HL-60/S4 treated with phorbol 12-myristate 13-acetate at 8.2 ng/mL for 4 days and 3 days (cell line): ENCODE results near the gene KCP.

Experiments used
- in situ Hi-C: fragments of 300-500 bp; cut with MboI; formaldehyde crosslinking; loops from 2 replicates; pipeline ENCODE4 v1.15.0; 2022; ENCODE audit warnings: low sequenced_read_pairs

The KCP gene

DNA sequence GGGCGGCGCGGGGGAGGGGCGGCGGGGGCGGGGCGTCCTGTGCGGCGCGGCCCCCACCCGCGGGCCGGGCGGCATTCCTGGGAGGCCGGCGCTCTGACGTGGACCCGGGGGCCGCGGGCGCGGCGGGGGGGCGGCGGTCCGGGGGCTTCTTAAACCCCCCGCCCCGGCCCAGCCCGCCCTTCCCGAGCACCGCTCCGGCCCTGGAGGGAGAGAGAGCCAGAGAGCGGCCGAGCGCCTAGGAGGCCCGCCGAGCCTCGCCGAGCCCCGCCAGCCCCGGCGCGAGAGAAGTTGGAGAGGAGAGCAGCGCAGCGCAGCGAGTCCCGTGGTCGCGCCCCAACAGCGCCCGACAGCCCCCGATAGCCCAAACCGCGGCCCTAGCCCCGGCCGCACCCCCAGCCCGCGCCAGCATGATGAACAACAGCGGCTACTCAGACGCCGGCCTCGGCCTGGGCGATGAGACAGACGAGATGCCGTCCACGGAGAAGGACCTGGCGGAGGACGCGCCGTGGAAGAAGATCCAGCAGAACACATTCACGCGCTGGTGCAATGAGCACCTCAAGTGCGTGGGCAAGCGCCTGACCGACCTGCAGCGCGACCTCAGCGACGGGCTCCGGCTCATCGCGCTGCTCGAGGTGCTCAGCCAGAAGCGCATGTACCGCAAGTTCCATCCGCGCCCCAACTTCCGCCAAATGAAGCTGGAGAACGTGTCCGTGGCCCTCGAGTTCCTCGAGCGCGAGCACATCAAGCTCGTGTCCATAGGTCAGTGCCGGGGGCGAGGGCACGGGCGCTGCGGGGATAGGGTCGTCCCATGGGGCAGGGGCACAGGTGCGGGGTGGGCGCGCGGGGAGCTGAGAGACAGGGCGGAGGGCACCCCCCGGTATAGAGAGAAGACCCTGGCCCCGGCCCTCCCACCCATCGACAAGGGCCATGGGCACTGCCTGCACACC, 80.0 kb downstream of the KCP start, which contains the start of gene FLNC:
Gene FLNC (plus strand): TSS at position 176 of the 947 bp plus-strand sequence. CDS start 232 bp downstream, at position 408.
- in situ Hi-C loops, result no loop called here

DNA sequence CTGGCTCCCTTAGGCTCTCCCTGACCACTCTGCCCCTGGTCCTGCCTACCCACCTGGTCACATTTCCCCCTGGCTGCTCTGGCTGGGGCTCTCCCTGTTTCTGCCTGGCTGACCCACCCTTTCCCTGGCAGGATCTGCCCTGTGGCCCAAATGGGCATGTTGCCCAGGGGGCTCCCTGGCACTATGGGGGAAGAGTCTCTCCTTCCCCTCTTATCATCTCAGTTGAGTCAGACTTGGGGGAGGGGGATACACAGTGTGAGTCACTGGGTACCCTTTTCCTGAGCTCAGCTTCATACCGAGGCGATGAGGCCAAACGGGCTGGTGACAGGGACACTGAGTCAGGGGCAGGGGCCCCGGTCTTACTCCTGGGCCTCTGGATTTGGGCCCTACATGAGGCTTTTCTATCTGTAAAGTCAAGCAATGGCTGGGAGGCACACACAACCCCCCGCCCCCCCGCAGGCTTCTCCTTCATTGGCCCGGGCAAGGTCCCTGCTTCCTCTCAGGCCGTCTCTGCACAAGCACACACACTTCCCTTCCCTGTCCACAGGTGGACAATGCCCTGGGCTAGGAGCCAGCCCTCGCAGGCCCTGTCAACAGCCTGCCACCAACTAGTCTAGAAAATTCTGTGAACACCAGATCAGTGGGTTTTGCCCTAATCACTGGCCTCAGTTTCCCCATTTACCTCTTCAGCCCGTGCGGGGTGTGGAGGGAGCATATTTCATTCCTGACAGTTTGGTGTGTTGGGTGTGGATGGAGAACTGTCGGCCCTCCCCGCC, 80.9 kb downstream of the KCP start:
- in situ Hi-C loops, result no loop called here

DNA sequence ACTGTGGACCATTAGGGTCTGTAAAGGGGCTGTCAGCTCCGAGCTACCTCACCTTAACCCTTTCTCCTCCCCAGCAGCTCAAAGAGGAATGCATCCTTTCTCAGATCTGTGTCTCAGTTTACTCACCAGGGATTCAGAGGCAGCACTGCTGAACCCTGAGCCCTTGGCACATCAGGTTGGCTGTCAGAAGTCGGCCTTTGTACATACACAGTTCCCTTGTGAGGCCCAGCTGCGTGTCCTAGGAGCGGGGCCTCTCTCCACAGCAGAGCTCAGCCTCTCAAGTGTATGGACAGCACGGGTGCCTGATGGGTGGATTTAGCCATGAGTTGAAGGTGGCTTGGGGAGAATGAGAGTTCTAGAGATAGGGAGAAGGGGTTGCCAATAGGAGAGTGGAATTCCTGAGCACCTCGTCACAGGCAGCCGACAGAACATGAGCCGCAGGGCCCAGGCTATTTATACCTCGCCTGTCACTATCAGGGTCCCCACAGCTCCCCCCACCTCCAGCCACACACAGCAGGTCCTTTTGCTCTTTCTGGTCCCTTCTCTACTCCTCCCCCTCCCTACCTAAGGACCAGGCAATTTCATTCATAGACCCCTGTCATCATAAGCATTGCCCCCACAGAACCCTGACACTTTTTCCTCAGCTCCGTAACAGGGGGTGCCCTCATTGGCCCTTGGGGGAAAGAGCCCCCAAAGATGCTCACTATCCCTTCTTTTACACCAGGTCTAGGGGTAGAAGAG, 82.4 kb downstream of the KCP start:
- in situ Hi-C loops, result no loop called here

DNA sequence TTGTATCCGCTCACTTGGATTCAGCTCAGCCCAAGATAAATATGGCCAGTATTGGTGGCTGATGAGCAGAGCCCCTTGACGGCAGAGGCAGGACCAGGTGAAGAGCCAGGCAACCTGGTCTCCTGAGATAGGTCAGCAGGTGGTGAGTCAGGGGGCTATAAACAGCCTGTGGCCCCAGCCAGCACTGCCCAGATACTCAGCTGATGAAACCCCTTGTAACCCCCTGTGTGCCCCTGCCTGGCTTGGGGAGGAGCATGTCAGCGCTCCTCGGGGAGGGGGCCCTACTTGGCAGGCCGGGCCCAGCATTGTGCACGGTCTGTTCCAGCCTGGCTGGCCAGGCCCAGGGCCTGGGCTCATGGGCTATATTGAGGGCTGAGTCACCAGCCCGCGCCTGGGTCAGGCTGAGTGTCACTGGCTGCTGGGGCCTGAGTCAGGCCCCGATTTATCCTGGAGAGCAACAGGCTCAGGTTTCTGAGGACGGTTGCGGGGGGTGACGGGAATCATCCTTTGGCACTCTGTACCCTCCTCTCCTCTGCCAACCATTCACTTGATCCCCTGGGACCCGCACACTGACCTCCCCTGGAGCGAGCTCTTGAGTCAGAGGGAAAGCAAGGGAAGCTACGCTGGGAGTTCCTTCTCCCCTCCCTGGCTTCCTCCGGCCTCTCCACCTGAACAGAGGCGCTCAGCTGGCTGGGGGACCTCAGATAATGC, 83.1 kb downstream of the KCP start:
- in situ Hi-C loops, result no loop called here

DNA sequence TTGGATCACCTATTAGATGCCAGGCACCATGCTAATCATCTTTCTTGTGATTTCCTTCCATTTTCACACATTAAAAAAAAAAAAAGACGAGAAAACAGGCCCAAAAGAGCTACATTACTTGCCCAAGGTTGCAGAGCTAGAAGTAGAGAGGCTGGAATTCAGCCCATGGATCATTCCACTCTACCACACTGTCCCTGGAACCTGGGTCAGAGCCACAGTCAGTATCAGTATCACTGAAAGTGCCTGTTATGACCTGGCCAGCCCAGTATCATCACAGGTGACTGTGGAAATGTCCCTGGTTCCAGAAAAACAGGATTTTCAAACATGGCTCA, 83.6 kb downstream of the KCP start:
- in situ Hi-C loops, result no loop called here
